Omental fat pad (tissue), 4 donors: ENCODE results near the gene EIF4G2. TPM values are rescaled to one million over a fixed set of nuclear protein-coding genes. Genes with fewer than 3 reads are reported as not detected.
A peak's percentile ranks its signal among the peaks of the same experiment; 100 is the strongest.

Experiments used
- ATAC-seq: fragments of 150-250 bp; one replicate; pipeline ENCODE4 v1.9.1; 2016; ENCODE audit warnings: mild to moderate bottlenecking, moderate library complexity; ENCODE audit not compliant: low FRiP score
- DNase-seq: peaks from one replicate; pipeline ENCODE4 v3.0.0-alpha.2; 2019; ENCODE audit warnings: low spot score
- CTCF ChIP-seq, 3 donors: fragments of 450-650 bp; IDR thresholded peaks; one replicate each; pipeline ENCODE4 v1.5.1; 2016 to 2017; ENCODE audit warnings: antibody characterized with exemption in 3 of 3, mild to moderate bottlenecking in 3 of 3, moderate library complexity in 2 of 3
- total RNA-seq, 4 donors: library from RNA; depleted of rRNA; stranded (reverse); fragments of >200 nt; gene quantifications; one replicate each; pipeline ENCODE4 v1.1.0, GENCODE V29; 2016

Gene EIF4G2
- total RNA-seq, 4 donors from 2014 or later: 456 to 714 (median 516) TPM

GRCh38 chr11:10761085-10761698 is 47.5 kb downstream of the EIF4G2 start:
- DNase-seq (no peak), ATAC-seq (no peak)
- TF ChIP-seq CTCF (IDR thresholded peaks at IDR 0.05): no peak

- DNase-seq (no peak), ATAC-seq (no peak)
- TF ChIP-seq CTCF (IDR thresholded peaks at IDR 0.05): no peak
These were observed 49.8 kb downstream of the EIF4G2 start for GRCh38 chr11:10758957-10759356.

- no peak for ATAC-seq
These were observed 56.2 kb downstream of the EIF4G2 start for GRCh38 chr11:10752486-10752885.

GRCh38 chr11:10752061-10752460 is 56.7 kb downstream of the EIF4G2 start:
- ATAC-seq (no peak), DNase-seq (no peak)
- no peak for TF ChIP-seq CTCF (IDR thresholded peaks at IDR 0.05)

More at GRCh38 chr11:10752486-10752885, 56.2 kb downstream of the EIF4G2 start:
- no peak for DNase-seq
- no peak for TF ChIP-seq CTCF (IDR thresholded peaks at IDR 0.05)

GRCh38 chr11:10751581-10751940 is 57.2 kb downstream of the EIF4G2 start:
- DNase-seq (no peak), ATAC-seq (peak; percentile 10)
- no peak for TF ChIP-seq CTCF (IDR thresholded peaks at IDR 0.05)

- DNase-seq (peak; percentile 73), ATAC-seq (peak; percentile 95)
- no peak for TF ChIP-seq CTCF (IDR thresholded peaks at IDR 0.05)
These were observed 57.7 kb downstream of the EIF4G2 start, which contains the start of gene CTR9 for GRCh38 chr11:10750838-10751580. CTR9 (plus strand) TSS chr11:10751246; CDS start chr11:10751413, 167 bp downstream.

- no peak for TF ChIP-seq CTCF (IDR thresholded peaks at IDR 0.05)
- ATAC-seq: no peak
- DNase-seq: no peak
These were observed 59.2 kb downstream of the EIF4G2 start for GRCh38 chr11:10749476-10749875.
